Coronary artery (tissue), 2 donors: ENCODE data around the gene APCDD1L.

Experiments used
- DNase-seq: peaks from one replicate; pipeline ENCODE4 v3.0.0-alpha.2; 2017; ENCODE audit warnings: low spot score
- H3K27ac ChIP-seq, 2 donors: fragments of 200-600 bp; sonication (generic); one replicate each; pipeline ENCODE4 v1.5.1; 2016 to 2019
- H3K4me3 ChIP-seq: fragments of 200-600 bp; sonication (generic); 2 replicates; pipeline ENCODE4 v1.5.1; 2016; ENCODE audit warnings: mild to moderate bottlenecking, moderate library complexity
- CTCF ChIP-seq: fragments of 200-600 bp; sonication (generic); IDR thresholded peaks from one replicate; pipeline ENCODE4 v1.5.1; 2019; ENCODE audit warnings: antibody characterized with exemption

APCDD1L gene

GRCh38 chr20:58447511-58448391 is 67.4 kb downstream of the APCDD1L start:
- no peak for TF ChIP-seq CTCF
- no peak for DNase-seq
- Histone ChIP-seq H3K4me3 (no peak overlapping the region), H3K27ac (no peak overlapping the region)

GRCh38 chr20:58446960-58447265 is 68.3 kb downstream of the APCDD1L start:
- Histone ChIP-seq H3K4me3 (no peak overlapping the region), H3K27ac (no peak overlapping the region)
- DNase-seq, result no peak
- no peak for TF ChIP-seq CTCF

DNA sequence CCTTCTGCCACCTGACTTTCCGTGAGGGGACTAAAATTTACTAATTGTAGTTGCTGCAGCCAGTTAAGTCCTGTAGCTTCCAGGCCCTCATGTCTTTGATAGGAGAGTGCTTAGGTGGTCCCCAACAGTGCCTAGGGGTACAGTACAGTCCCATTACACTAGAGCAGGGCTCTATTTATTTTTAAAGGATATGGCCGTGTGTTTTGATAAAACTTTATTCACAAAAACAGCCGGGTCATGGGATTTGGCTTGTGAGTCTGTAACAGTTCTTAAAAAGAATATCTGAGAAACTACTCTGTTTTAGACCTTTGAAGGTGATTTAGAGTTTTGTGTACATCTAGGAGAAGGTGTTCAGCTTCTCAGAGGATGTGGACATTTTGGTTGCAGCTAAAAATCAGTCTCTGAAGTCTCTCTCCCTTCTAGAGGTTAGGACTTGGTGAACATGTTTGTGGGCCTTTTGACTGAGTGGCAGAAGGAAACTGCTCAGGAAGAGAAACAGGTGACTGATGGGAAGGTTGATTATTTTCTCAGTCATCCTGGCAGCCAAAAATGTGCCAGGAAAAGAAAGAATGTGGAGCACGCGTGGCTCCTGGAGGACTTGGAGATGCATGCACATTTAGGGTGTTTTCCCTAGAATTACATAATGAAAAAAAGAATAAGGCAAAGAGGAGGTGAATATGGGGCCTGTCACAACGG is 68.8 kb downstream of the APCDD1L start:
- no peak overlapping the region for H3K4me3 ChIP-seq
- no peak for DNase-seq
- H3K27ac ChIP-seq, result no peak overlapping the region
- no peak for TF ChIP-seq CTCF

DNA sequence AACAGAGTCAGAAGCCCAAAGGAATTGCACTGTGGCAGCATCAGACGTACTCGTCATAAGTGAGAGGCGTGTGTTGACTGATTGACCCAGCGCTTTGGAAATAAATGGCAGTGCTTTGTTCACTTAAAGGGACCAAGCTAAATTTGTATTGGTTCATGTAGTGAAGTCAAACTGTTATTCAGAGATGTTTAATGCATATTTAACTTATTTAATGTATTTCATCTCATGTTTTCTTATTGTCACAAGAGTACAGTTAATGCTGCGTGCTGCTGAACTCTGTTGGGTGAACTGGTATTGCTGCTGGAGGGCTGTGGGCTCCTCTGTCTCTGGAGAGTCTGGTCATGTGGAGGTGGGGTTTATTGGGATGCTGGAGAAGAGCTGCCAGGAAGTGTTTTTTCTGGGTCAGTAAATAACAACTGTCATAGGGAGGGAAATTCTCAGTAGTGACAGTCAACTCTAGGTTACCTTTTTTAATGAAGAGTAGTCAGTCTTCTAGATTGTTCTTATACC is 70.4 kb downstream of the APCDD1L start:
- DNase-seq, result no peak
- no peak for TF ChIP-seq CTCF
- Histone ChIP-seq H3K4me3 (no peak overlapping the region), H3K27ac (no peak overlapping the region)

GRCh38 chr20:58441723-58442122 is 73.5 kb downstream of the APCDD1L start:
- Histone ChIP-seq H3K4me3 (no peak overlapping the region), H3K27ac (no peak overlapping the region)
- no peak for TF ChIP-seq CTCF
- no peak for DNase-seq

- H3K4me3 ChIP-seq, result no peak overlapping the region
- no peak overlapping the region for H3K27ac ChIP-seq
- TF ChIP-seq CTCF, result no peak
- no peak for DNase-seq
These were observed 75.0 kb downstream of the APCDD1L start for GRCh38 chr20:58440021-58440767.
